Left renal cortex interstitium (tissue), 4 donors: ENCODE results near the gene KLHL13. TPM values are rescaled to one million over a fixed set of nuclear protein-coding genes. Genes with fewer than 3 reads are reported as not detected.
"Not testable (repeated sequence)": the region's sequence is repeated elsewhere in the genome, so short reads cannot be mapped to it uniquely, and the experiment has no call there.

Experiments
- DNase-seq, 4 donors: peaks; one replicate each; pipeline ENCODE4 v3.0.0-alpha.2; 2013; ENCODE audit warnings: low read depth in 4 of 4, low spot score in 2 of 4, missing footprints in 1 of 4
- polyA plus RNA-seq, 4 donors: library from polyadenylated mRNA; unstranded; fragments of 120-200 nt; gene quantifications; one replicate each; pipeline ENCODE4 v1.2.1, GENCODE V29; 2013; ENCODE audit not compliant: insufficient read length in 4 of 4

The KLHL13 gene
- polyA plus RNA-seq, 4 donors: 63.3 to 116 (median 90.4) TPM

- no peak for DNase-seq
Measured at GRCh38 chrX:117996918-117997480, 119.6 kb downstream of the KLHL13 start.

DNA sequence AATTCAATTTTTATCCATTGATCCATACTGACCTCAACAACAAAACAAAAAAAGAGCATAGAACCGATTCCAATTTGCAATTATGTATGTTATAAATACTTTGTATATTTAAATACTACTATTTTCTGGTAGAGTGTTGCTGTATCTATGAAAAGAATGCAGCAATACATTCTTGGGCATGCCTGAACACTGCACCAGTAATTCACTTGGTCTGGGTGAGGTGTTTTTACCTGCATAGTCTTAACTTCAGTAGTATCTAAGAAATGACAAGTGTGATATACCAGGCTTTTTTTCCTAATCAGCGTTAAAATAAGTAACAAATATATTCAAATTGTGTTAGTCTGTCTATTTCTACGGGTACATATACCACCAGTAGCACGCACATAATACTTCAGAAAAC is 120.2 kb downstream of the KLHL13 start:
- DNase-seq: no peak

DNA sequence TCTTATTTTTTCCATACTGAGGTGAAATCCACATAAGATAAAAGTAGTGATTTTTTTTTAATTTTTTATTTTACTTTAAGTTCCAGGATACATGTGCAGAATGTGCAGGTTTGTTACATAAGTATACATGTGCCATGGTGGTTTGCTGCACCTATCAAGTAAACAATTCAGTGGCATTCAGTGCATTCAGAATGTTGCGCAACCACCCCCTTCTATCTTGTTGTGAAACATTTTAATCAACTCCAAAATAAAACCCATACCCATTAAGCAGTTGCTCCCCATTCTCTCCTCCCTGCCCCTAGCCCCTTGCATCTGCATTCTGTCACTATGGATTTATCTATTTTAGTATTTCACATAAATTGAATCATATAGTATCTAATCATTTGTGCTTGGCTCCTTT is 121.2 kb downstream of the KLHL13 start:
- no peak for DNase-seq

- no peak for DNase-seq
Measured at GRCh38 chrX:117992192-117992723, 124.4 kb downstream of the KLHL13 start.

DNA sequence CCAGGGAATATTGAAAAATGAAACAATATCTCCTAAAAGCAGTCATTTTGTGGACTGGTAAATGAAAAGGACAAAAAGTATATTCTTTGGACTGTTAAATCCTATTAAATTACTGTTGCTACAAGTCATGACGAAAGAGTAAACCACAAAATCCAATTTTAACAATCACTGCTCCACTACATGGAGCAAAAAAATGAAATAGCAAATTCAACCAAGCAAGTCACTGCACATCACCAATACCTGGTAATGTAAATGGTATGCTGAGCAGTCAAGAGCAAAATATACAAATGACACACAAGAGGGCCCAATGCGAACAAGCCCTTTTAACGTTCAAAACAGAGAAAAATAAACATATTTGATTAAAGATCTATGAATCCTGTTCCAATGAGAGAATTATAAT is 126.2 kb downstream of the KLHL13 start:
- DNase-seq: no peak

DNA sequence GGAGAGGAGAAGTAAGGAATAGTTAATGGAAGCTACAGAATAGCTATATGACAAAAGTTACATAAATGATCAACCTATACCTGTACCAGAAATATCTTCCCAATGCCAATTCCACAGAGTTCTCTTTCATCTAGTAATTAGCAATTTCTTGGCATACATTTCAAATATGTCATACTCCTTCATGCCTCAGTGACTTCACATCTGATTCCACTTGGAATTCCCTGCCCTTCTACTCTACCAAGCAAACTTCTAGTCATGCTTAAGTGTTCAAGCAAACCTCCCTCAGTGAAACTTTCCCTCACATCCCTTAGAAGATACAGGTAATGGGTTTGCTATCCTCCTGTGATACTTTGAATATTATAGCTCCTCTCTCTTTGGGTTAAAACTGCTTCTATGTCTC is 127.1 kb downstream of the KLHL13 start:
- no peak for DNase-seq

GRCh38 chrX:117987373-117987772 is 129.2 kb downstream of the KLHL13 start:
- no peak for DNase-seq

DNA sequence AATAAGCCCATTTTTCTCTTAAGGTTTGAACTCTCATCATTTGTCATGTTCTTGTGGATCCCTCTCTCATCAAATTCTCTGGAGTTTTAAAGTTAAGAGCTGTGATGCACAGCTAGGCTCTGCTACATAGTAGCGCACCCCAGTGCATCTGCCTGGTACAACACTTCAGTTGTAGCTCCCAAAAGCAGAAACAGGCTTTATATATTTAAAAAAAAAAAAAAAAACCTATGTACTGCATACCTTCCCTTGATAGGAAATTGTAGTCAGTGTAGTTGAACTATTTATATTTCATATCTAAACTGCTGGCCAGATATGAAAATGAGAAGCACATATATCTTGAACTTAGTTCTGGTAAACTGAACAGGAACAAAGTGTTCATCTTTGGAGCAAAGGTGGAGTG is 131.4 kb downstream of the KLHL13 start:
- DNase-seq: no peak

- DNase-seq: no peak
Measured at GRCh38 chrX:117982694-117983392, 133.8 kb downstream of the KLHL13 start.

DNA sequence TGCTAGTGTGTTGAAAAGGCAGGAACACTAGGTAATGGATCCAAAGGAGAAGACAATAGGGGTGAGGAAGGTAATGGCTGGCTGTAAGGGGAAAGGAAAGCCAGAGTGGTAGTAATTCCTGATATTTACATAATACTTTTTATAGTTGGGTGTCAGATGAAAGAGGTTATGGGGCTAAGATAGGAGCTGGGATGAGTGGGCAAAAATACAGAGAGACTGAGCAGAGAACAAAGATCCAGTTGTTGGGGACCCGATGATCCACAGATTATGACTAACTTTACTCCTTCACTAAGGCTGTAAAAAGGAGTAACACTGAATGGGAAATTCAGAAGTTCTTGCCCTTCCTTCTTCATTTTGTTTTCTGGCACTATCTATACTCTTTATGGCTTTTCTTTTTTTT is 138.2 kb downstream of the KLHL13 start:
- DNase-seq: no peak

DNA sequence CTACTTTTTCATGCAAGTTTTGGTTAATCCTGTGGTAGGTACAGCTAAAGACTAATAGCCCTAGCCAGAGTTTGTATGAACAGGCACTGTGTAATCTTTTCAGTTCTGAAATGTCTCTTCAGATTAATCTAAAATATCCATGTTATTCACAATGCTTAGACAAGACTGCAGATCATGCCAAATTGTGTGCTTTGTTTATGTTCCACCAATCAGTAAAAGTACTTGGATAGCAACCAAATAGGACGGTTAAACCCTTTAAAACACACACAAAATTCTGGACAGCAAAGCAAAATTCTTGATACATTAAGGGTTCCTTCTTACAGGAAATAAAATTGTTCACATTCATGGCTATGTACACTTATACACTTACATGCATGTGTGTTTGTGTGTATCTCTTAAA is 139.1 kb downstream of the KLHL13 start:
- DNase-seq: no peak

GRCh38 chrX:117973110-117973807 is 143.4 kb downstream of the KLHL13 start:
- no peak for DNase-seq

DNA sequence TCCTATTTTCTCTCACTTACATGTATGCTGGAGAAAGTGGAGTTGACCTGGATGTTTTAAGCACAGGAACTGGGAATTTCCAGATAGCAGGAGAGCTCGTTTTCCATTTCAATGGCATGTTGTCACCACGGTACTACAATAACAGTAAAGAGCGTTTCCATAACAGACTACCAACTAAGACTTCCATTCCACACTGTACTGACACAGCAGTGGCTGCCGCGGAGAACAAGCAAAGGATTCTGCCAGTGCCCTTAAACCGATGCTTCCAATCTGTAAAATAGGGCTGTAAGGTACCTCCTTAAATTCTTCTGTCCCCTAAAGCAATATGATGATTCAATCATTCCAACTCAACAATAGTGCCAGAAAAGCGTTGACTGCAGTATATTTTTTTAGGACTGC is 143.9 kb downstream of the KLHL13 start:
- DNase-seq: no peak

GRCh38 chrX:117969782-117970181 is 146.8 kb downstream of the KLHL13 start:
- no peak for DNase-seq

GRCh38 chrX:117969328-117969727 is 147.3 kb downstream of the KLHL13 start:
- no peak for DNase-seq

- DNase-seq: no peak
Measured at GRCh38 chrX:117959045-117959444, 157.6 kb downstream of the KLHL13 start.

DNA sequence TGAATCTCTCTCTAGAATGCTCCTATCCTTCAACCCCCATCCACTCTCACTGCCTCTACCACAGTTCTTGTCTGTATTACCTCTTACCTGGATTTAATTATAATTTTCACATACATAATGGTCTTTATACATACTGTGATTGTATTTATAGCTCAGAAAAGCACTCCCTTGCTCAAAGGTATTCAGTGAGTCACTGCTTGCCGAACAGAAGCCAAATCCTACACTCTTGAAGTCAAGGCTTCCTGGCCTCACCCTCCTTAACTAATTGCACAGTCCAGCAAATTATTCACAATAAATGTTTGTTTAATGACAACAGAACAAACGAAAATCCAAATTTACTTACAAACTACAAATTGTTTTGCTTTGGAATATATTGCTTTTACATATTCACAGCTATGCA is 159.5 kb downstream of the KLHL13 start:
- no peak for DNase-seq

GRCh38 chrX:117939296-117939695 is 177.3 kb downstream of the KLHL13 start:
- not testable (repeated sequence) for DNase-seq

GRCh38 chrX:117936118-117936517 is 180.5 kb downstream of the KLHL13 start:
- no peak for DNase-seq

GRCh38 chrX:117930116-117930515 is 186.5 kb downstream of the KLHL13 start:
- not testable (repeated sequence) for DNase-seq

- no peak for DNase-seq
Measured at GRCh38 chrX:117919755-117920154, 196.9 kb downstream of the KLHL13 start.

GRCh38 chrX:117910216-117910615 is 206.4 kb downstream of the KLHL13 start:
- no peak for DNase-seq
